VCaP (cell line): ENCODE measurements around the gene ATP2A3.

Source experiments
- H3K27ac ChIP-seq: fragments of 450-650 bp; 2 replicates; pipeline ENCODE4 v1.5.1; 2017
- CTCF ChIP-seq: fragments of 450-650 bp; conservative IDR thresholded peaks from 2 replicates; pipeline ENCODE4 v1.5.1; 2017; ENCODE audit warnings: mild to moderate bottlenecking, moderate library complexity

Gene ATP2A3

GRCh38 chr17:3989041-3989886, 25.0 kb upstream of the ATP2A3 start:
- H3K27ac ChIP-seq = no peak overlapping the region
- no peak for TF ChIP-seq CTCF

GRCh38 chr17:3988297-3989040, 24.2 kb upstream of the ATP2A3 start:
- TF ChIP-seq CTCF = no peak
- H3K27ac ChIP-seq = no peak overlapping the region

- H3K27ac ChIP-seq = no peak overlapping the region
- TF ChIP-seq CTCF = no peak
Measured at GRCh38 chr17:3986939-3987335, 22.7 kb upstream of the ATP2A3 start.

- no peak overlapping the region for H3K27ac ChIP-seq
- TF ChIP-seq CTCF = no peak
Measured at GRCh38 chr17:3986270-3986938, 22.2 kb upstream of the ATP2A3 start.

- no peak for TF ChIP-seq CTCF
Measured at GRCh38 chr17:3985846-3986245, 21.6 kb upstream of the ATP2A3 start.

GRCh38 chr17:3983606-3984484, 19.6 kb upstream of the ATP2A3 start:
- no peak for TF ChIP-seq CTCF
- no peak overlapping the region for H3K27ac ChIP-seq

More at GRCh38 chr17:3985846-3986245, 21.6 kb upstream of the ATP2A3 start:
- H3K27ac ChIP-seq = no peak overlapping the region
